ENCODE data around the gene JARID2.

- TF ChIP-seq EZH2 (IDR thresholded peaks at IDR 0.05; ENCODE audit: borderline replicate concordance, control insufficient read depth, low read depth, low read length), result no peak
- TF ChIP-seq MTA3 (IDR thresholded peaks at IDR 0.05; ENCODE audit: borderline replicate concordance, low read length), result no peak
- TF ChIP-seq TAF1 (IDR thresholded peaks at IDR 0.05; ENCODE audit: borderline replicate concordance, low read depth, low read length), result no peak
- no peak for TF ChIP-seq RBBP5 (conservative IDR thresholded peaks at IDR 0.05)
- TF ChIP-seq EP300 (IDR thresholded peaks at IDR 0.05; ENCODE audit: borderline replicate concordance in 1 of 2, control insufficient read depth in 1 of 2, low read depth in 2 of 2, low read length in 2 of 2), result no peak
- no peak for TF ChIP-seq POLR2A (IDR thresholded peaks at IDR 0.05; ENCODE audit: low read depth, low read length)
- no peak for TF ChIP-seq TCF7 (IDR thresholded peaks at IDR 0.05; ENCODE audit: borderline replicate concordance)
- TF ChIP-seq KDM1A (IDR thresholded peaks at IDR 0.05; ENCODE audit: borderline replicate concordance), result no peak
- TF ChIP-seq ZBTB40 (IDR thresholded peaks at IDR 0.05; ENCODE audit: borderline replicate concordance), result no peak
- TF ChIP-seq NR2C1 (IDR thresholded peaks at IDR 0.05), result no peak
These were observed 105.8 kb downstream of the JARID2 start for GRCh38 chr6:15351631-15352030.
